GM19238 (cell line): ENCODE measurements around the gene KCNIP4.

Experiments
- DNase-seq: peaks from one replicate; pipeline ENCODE4 v3.0.0; 2011; ENCODE audit warnings: low spot score; ENCODE audit not compliant: insufficient read length

Gene KCNIP4

DNA sequence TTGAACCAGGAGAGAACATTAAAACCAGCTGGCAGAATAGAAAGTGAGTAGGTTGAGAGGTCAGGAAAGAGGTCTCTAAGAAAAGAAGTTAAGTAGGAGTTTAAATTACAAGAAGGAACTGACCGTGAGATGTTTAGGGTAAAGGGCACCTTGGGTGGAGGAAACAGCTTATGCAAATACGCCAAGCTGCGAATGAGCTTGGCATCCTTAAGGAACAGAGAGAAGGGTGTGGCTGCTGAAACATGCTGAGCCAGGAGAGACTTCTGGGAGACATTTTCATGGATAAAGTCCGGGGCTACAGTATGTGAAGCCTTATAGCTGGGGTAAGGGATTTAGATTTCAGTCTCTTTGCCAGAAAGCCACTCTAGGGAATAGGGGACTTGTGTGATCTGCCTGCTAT, 249.1 kb downstream of the KCNIP4 start:
- DNase-seq, result no peak

DNA sequence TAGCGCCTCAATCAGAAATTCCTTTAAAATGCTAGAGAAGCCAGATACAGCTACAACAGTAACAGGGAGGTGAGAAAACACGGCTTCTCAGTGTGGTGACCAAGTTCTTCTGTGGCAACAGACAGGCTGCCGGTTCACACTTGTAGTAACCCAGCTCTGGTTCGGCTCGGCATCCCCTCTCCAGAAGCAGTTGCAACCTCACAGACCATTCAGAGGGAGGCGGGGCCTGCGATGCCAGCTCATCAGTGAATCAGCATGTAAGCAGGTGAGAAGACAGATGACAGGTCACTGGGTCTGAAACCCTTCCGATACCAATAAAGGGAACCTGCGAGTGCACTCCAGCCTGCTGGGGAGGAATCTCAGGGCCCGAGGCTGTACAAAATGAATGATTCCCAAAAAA, 251.0 kb downstream of the KCNIP4 start:
- no peak for DNase-seq

DNA sequence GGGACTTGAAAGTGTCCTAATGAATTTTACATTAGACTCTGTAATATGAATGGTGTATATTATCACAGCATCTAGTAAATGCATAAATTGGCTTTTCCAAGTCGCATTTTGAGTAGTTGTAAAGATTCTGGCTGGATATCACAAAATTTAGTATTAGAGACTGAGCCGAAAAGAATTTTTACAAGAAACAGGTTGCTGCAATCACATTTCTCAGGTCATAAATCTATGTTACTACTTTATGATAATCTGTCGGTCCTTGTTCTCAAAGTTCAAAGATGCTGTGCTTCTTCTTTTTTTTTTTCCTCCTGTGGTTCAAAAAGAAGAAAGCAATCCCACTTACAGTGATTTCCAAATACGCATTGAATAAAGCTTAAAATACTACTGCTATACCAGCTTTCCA, 253.4 kb downstream of the KCNIP4 start:
- no peak for DNase-seq

DNA sequence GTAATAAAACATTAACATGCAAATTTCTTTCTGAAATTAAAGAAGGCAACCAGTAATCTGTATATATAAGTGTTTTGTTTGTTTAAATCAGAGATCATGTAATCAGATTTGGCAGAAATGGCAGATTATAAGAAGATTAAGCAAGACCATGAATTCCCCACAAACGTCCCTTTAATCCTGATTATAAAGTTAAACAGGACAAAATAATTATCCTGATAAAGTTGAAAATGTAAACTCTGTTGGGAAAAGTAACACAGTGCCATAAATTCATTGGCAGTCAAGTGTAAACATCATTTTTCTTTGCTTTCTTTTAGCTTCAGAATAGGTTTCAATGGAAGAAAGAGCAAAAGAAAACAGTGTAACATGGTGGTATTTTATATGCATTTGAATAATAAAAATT, 256.3 kb downstream of the KCNIP4 start:
- no peak for DNase-seq

DNA sequence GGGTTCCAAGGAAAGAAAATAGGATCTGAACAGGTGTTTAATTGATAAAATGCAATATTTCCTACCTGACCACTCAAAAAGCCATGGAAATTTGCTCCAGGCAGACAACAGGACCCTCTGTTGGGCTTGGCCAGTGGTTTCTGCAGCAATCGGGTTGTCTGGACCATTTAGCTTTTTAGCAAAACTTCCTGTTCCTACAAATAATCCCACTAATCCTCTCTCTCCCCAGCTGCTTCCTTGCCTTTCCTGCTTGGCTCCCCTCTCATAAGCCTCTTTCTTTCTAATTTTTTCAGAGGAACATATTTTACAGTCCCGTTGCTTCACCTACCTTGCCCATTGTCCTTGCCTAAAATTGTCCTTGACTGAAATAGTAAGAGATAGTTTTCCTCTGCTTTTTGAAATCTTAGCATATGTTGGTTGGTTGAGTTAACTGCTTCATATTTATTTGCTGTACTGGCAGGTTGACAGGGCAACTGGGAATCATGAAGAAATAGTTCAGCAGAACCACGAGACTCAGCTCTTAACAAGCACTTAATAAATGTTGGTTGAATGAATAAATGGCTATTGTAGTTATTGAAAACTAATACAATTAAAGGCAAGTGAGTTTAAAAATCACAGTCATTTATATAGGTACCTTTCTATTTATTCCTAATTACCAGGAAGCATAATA, 259.8 kb downstream of the KCNIP4 start:
- no peak for DNase-seq

DNA sequence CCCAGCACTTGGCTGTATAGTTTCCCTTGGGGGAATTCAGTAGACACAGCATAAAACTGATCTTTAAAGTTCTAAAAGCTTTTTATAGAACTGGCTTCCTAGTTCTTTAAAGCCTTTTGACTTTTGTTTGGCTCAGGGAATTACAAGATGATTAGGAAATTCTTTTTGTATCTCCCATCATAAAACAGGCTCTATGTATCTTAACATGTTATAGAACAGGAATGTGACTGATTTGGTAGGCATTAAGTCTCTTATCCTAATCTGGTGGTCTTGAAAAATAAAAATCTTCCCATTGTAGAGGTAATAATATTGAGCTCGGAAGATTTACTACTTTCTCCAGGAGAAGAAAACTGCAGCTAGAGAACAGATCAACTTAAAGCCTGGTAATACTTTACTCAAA, 262.7 kb downstream of the KCNIP4 start:
- DNase-seq, result no peak

DNA sequence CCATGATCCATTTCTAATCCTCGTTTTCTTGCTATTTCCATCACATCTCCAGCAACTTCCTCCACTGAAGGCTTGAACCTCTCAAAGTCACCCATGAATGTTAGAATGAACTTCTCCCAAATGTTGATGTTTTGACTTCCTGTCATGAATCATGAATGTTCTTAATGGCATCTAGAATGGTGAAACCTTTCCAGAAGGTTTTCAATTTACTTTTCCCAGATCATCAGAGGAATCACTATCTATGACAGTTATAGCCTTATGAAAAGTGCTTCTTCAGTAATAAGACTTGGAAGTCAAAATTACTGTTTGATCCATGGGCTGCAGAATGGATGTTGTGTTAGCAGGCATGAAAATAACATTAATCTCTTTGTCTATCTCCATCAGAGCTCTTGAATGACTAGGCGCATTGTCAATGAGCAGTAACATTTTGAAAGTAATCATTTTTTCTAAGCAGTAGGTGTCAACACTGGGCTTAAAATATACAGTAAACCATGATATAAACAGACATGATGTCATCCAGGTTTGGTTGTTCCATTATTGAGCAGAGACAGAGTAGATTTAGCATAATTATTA, 268.2 kb downstream of the KCNIP4 start:
- DNase-seq, result no peak

DNA sequence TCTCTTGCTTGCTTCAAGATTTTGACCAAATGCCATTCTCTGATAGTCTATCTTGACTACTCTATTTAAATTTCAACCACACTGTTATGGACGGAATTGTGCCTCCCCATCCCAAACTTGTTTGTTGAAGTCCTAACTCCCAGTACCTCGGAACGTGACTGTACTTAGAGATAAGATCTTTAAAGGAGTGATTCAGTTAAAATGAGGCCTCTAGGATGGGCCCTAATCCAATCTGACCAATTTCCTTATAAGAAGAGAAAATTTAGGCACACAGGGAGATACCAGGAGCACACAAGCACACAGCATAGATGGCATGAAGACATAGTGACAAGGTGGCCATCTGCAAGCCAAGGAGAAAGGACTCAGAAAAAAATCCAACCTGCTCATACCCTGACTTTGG, 269.9 kb downstream of the KCNIP4 start:
- no peak for DNase-seq

DNA sequence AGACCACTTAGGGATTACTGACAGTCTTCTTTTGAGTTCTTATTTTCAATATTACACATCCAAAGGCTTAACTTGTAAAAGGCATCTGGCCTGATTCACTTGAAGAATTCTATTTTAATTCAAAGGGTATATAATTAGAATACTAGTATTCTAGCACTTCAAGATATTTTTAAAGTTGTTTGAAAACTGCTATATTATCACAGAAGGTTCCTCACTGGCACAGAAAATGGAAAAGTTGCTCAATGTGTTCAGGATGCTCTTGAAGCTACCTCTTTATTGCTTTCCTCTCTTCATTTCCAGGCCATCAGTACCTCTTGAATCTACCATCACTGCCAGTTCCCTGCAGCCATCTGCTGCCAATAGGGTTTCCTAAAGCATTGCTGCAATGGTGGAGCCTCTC, 271.4 kb downstream of the KCNIP4 start:
- DNase-seq, result no peak

DNA sequence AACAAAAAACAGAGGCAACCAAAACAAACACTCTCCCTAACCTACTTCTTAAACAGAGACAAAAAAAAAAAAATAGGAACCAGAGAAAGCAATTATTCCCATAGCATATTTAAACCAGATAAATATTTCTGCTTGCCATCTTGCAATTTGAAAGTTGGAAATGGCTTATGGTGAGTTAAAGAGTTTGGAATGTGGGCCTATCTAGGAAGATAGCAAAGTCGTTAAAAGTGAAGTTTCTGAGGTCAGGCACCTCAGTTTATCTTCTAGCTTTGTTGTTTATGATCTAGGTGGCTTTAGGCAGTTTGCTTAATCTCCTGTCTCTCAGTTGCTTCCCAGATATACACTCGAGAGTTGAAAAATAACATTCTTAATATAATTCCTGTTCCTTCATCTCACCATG, 284.2 kb downstream of the KCNIP4 start:
- DNase-seq, result no peak

DNA sequence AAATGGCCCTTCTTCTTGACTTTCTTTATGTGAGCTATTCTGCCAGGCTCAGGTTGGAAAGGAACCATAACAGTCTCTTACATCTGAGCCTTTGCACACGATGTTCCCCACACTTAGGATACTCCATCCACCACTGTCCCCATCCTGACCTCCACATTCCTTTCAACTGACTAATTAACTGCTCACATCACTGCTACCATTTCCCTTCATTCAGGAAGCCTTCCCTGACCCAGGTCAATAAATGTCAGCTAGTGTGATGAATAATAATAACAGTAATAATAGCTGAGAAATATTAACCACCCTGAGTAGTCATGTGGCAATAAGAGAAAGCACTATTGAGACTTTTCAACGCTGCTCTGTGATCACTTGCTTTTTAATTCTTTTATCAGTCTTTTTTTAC, 291.7 kb downstream of the KCNIP4 start:
- no peak for DNase-seq

DNA sequence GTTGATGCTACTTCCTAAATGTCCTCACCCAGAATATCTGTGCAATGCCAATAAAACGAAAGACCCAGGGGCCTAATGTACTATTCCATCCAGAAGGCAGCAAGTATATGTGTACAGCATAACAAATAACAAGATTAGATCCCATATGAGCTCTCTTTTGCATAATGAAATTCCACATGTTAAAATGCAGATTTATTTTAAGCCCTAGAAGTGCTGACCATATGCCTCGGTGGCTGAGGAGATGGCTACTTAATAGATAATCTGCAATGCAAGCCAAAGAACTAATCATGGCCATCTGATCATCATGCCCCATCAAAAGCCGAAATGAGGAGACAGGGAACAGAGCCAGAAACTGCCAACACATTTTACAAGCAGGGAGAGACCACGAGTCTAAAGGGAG, 293.5 kb downstream of the KCNIP4 start:
- no peak for DNase-seq

DNA sequence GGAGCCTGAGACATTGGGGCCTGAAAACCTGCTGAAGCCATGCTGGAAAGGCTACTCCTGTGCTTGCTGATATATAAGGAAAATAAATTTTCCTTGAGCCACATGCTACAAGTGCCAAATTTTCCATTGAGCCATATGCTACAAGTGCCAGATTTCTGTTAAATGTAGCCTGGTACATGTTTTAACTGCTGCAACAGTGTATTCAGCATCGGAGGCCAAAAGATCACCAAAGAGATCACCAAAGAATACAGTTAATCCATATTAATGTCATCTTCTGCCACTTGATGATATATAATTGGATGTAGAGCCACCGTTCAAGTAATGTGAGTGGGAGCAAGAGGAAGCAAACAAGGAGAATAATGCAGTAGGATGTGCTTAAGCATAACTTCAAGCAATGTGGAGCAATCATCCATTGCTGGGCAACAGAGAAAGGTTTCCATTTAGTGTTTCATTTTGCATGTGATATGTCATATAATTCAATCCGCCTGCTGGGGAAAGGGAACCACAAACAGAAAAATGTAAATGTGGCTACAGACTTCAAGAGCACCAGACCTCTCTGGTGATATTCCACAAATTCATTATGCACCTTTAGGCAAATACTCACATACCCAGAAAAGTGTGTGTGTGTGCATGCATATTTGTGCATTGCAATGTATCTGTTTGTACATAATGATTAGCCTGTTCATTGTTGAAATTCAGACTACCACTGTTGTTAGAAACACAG, 295.9 kb downstream of the KCNIP4 start:
- no peak for DNase-seq

DNA sequence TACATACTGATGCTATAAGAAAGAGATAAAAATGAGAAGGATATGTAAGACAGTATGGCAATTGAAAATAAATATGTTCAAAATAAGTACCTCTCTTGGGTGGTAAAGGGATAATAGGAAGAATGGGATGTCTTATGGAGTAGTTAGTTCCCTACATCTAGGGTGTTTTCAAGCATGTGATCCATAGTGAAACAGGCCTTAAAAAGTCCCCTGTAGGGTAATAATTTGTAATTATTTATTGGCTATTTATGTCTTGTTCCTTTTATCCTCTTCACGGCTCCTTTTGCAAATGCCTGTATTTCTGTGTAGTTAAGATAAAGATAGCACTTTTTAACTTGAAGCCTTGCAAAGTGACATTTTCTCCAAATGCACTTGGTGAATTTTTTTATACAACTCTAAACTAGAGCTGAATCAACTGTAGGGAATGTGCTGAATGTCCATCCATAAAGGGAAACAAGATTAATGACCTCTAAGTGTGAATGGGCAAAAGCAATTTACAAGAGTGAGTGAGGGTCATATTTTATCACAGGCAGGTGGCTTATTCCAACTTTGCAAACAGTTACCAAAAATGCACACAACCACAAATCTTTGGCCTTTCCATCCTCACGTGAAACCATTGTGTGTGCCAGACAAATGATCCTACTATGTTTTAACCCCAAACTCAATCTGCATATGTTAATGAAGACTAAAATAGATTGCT, 299.0 kb downstream of the KCNIP4 start:
- DNase-seq, result no peak

DNA sequence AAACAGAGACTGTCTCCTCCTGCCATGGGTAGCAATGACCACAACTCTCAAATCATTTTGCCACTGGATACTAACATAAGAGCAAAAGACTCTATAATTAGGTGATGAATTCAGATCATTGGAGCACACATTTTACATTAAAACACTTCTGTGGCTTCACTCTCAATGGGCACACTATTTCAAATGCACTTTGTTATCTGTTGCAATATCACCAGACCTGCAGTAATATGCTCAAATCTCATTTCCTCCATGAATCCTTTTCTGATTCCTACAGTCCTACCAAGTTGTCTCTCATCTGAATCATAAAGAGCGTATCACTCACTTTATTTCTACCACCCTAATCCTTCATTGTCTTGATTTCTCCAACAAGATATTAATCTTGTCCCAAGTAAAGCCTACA, 302.8 kb downstream of the KCNIP4 start:
- DNase-seq, result no peak

DNA sequence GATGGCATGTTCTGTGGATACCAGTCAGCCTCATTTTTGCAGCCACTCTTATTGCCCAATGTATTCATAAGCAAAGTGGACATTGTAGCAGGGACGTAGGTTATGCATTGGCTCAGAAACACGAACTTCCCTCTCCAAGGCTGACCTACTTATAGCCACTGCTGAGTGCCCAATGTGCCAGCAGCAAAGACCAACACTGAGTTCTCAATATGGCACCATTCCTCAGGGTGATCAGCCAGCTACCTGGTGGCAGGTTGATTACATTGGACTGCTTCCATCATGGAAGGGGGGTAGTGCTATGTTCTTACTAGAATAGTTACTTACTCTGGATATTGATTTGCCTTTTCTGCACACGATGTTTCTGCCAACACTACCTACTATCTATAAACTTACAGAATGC, 306.9 kb downstream of the KCNIP4 start:
- DNase-seq, result no peak

DNA sequence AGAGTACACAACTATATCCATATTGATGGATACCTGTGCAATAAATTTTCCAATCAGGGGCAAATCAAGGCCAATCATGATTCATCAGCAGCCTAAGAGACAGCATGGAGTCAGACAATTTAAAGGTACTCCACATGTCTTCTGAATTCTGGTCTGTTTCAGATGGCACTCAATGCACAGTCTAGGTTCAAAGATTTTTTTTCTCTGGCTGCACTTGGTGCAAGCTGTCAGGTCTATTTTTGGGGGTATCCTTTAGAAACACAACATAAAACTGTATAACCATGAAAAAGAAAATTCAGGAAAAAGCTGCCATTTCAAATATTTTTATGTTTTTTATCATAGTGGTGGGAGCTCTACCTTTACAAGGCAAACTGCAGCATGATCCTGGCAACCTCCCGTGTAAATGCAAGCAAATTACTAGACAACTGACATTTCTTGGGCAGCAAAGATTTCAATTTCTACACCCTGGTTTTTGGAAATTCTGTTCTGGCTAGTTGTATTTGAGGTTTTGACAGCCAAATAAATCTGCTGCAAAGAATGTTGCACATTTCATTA, 310.3 kb downstream of the KCNIP4 start:
- no peak for DNase-seq

DNA sequence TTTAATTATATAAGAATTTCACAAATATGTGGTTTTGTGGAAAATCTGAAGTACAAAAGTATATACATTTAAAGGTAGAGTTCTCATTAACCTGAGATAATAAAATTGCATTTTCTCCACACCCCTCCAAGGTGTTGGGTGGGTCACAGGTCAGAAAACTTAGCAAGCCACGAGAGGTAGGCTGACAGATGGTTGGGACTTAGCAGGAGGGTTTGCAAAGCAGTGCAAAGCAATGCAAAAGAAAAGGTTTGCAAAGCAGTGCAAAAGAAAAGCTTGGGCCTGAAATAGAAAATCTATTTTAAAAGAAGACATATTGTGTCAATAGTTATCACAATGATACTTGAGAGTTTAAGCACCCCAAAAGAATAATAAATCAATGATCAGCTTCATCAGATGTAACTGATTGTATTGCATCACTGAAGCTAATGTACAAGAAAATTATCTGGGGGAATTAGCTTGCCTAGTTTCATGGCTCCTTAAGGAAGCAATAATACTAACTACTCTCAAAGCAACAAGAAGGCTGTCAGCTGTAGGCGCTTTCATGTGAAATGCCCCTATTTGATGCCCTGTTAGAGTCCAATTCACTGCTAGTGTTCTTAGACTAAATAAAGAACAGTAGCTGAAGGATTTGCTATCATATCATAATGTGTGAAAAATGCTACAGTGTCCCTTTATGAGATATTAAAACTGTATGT, 319.5 kb downstream of the KCNIP4 start:
- DNase-seq, result no peak

DNA sequence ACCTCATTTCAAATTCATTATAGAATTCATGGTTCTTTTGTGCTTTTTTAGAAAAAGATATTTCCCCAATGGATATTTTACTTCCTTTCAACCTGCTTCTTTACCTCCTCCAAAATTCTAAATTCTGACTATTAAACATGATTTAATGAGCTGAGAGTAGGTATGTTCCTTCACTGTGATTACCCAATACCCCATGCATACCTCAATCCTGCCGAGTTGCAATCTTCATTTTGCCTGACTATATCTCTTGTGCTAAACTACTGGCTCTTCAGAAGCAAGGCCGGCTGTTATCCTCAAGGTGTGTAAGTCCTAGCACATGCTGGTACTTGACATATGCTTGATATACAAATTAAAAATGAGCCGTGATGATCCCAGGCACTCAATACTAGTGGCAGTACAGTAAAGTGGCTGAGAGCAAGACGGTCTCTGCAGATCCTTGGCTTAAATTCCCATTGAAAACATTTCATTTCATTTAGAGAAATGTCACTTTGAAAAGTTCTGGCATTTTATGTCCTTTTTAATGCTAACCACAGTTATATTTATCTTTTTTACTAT, 320.4 kb downstream of the KCNIP4 start:
- no peak for DNase-seq

DNA sequence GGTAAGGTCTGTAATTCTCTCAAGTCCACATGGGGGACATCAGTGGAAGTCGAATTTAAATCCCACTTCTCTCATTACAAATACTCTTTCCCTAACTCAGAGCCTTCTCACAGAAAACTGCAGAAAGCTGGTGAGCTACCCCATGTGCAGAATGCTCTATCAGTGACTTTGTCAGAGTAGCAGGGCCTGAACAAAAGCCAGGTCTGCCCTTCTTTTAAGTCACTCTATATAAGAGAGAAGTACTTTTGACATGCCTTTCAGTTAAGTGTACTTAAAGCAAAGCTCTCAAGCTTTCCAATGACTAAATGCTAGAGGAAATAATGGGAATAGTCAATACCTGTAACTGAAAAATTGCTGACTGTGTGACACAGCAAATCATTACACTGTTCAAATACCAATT, 323.1 kb downstream of the KCNIP4 start:
- DNase-seq, result no peak

DNA sequence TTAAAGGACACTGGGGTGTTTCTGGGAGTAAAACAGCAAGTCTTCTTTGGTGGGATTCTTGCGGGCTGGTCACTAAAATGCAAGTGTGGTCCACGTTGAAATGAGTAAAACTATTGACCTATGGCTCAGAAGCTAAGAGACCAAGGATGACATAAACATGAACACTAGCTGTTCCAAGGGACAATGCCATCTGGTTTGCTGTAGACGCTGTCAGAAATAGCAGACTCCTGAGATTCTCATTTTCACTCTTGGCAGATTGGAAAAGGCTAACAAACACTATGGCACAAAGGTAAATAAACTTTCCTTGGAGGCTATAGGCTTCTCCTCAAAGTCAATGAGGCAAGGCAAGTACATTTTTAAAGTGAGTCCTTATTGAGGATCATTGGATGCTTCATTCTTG, 343.6 kb downstream of the KCNIP4 start:
- no peak for DNase-seq
